ENCODE measurements around the gene BHMT2.
A peak's percentile ranks its signal among the peaks of the same experiment; 100 is the strongest.

BHMT2 gene

DNA sequence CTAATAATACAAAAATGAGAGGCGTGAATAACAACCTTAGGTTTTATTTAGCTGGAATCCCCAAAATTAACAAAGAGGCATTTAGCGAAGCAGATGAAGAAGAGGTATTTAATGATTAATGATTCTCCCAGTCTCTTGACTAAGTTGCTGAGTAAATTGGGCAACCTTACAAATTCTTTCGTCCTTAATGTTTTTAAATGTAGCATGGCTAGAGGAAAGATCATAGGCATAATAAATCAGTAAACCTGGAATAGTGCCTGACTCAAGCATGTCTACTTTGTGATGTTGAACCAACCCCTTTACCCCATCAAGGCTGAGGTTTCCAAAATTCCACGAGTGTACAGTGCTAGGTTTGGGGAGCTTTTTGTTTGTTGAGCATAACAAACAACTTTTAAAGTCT is 49.9 kb downstream of the BHMT2 start:
- DNase-seq (ENCODE audit: low spot score) = no peak

DNA sequence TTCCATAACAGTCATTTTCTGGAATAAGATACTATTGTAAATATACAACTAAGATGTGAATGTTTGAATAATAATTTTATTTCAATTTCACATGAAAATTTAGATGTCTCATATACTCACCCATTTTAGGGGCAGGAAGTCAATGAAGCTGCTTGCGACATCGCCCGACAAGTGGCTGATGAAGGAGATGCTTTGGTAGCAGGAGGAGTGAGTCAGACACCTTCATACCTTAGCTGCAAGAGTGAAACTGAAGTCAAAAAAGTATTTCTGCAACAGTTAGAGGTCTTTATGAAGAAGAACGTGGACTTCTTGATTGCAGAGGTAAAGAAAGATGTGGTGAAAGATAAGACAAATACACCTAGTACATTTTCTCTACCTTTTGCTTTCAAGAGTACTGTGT is 50.7 kb downstream of the BHMT2 start:
- no peak for DNase-seq (ENCODE audit: low spot score)

DNA sequence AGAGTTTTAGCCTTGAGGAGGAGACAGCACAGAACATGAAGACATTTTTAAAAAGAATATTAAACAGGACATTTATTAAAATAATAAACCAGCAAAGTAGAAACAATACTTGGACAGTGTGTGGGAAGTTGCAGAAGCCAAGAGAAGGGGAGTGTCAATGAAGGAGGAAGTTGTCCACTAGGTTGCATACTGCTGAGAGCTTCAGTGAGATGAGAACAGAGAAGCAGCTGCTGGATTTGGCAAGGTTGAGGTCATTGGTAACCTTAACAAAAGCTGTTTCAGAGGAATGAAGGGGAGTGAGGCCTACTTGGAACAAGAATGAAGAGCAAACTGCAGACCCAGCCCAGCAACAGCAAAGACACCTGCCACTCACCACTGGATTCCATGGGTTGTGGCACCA is 53.4 kb downstream of the BHMT2 start:
- DNase-seq (ENCODE audit: low spot score) = no peak

DNA sequence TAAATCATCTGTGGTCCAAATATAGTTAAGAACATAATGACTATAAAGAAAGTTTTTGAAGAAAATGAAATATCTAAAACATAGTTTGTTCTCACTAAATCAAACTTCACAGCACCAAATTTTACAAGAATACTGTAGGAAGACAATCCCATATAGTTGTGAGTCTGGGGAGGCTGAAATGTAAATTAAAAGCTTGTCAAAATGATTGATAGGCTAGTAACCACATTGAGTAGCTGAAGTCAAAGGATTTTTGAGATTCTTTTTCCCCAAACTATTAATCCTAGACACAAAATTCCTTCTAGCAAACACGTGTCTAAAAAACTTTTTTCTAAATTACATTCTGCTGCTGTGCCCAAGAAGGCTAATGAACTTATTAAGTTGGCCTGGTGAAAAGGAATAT is 55.0 kb downstream of the BHMT2 start:
- DNase-seq (ENCODE audit: low spot score) = no peak

DNA sequence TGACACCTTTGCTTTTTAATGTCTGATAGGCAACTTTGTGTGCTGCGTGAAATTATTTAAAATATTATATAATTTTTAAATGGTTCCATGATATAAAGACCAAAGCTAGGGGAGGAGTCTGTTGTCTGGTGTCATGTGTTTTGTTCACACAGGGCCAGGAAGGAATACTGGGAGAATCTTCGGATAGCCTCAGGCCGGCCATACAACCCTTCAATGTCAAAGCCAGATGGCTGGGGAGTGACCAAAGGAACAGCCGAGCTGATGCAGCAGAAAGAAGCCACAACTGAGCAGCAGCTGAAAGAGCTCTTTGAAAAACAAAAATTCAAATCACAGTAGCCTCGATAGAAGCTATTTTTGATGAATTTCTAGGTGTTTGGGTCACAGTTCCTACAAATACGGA is 61.2 kb downstream of the BHMT2 start:
- DNase-seq (ENCODE audit: low spot score) = no peak

DNA sequence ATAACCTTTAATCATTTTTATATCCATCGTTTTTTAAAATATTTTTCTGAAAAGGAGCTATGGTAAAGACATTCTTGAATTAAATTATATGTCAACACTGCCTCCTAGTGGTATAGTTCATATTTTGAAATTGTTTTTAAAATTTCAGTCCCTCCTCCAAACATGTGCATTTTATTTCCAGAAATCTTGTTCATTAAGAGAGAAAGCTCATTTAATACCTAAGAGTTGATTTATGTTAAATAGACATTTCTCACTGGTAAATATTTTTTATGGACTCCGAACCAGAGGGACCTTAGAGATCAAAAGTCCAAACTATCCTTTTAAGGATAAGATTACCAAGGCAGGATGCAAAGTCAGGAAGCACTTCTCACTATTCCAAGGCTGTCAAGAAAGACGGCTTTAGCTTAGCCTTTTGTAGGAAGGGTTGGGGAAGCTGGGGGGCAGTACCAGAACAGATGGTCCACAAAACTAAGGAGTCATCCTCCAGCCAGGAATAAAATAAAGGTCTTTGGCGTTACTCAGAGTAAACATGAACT is 63.6 kb downstream of the BHMT2 start:
- DNase-seq (ENCODE audit: low spot score) = peak; percentile 57

DNA sequence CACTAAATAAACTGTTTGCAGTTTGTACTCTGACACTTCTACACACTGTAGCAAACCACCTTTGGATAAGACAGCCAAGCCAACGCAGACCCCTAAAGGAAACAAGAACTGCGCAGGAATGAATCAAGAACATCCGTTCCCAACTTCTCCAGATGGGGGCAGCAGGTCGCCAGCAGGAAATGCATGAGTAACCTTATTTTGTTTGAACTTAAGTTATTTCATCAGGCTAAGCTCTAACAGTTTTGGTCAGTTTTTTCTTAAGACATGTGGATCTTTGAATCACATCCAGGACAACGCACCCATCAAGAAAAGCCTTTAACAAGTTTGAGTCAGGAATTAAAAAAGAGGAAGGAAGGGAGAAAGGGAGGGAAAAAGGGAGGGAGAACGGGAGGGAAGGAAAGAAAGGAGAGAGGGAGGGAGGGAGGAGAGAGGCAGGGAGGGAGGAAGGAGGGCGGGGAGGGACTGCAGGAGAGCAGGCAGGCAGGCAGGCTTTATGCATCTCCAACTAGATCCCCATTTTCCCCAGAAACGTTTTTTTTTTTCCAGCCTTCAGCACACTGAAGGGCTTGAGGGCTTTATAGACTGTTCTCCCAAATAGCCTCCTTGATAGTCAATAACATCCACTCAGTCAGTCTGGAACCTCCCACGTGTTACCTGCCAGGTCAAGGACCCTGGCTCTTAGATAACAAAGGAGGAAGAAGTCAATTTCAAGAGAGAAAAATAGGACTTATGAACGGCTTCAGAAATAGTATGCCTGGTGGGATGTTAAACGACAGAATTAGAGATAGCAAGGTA is 64.3 kb downstream of the BHMT2 start:
- peak; percentile 87 for DNase-seq (ENCODE audit: low spot score)

DNA sequence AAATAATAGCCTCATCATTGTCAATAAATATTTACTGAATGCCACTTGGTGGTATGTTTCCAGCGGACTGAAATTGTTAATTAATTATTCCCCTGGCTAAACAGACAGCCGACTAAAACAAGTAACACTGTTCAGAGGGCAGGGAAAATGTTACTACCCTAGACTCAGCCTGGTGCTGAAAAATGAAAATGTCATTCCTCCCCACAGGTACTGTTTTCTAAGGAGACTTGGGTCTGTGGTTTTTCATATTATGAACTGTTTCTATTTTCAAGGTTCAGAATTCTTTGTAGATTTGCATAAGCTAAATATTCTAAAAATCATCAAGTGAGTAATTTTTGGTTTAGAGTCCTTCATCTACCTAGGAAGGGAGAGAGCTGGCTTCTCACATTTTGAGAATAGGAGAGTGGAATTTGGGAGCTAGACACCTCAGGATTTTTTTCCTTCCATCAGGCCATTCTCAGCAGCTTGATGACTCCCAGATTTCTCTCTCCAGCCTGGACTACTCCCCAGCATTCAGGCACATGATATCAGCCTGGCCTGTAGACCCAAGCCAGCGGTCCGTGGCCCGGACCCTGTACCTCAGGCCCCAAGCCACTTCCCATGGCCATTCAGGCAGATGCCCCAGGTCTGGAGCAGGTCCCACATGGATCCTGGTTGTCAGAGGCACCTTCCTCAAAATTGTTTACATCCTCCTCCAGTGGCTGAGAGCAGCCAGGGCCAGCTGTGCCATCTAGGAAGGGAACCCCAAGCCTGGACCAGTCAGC is 66.4 kb downstream of the BHMT2 start:
- DNase-seq (ENCODE audit: low spot score) = no peak

DNA sequence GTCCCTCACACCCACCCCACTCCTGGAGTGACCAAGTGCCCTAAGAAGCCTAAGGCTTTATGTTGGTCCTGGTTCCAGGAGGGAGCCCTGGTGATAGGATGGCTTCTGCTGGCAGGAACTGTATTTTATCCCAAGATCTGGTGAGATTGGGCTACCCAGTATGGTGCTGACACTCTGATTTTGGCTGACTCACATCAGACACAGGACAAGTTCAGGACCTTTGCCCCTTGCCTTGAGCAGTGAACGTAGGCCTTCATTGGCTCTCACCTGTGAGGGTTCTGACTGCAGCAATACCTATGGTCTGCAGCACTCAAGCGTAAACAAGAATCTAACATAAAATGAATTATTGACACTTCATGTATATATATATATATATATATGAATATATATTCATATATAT is 67.1 kb downstream of the BHMT2 start:
- no peak for DNase-seq (ENCODE audit: low spot score)
